Testis (tissue), 3 donors: ENCODE measurements around the gene SPTA1. TPM values are rescaled to one million over a fixed set of nuclear protein-coding genes. Genes with fewer than 3 reads are reported as not detected.

Experiments used
- DNase-seq: peaks from one replicate; pipeline ENCODE4 v3.0.0-alpha.2; 2019
- H3K27ac ChIP-seq, 2 donors: fragments of 200-600 bp; sonication (generic); one replicate each; pipeline ENCODE4 v1.5.1; 2019
- H3K27me3 ChIP-seq: fragments of 200-600 bp; sonication (generic); one replicate; pipeline ENCODE4 v1.5.1; 2019
- H3K36me3 ChIP-seq: fragments of 200-600 bp; sonication (generic); one replicate; pipeline ENCODE4 v1.5.1; 2017; ENCODE audit warnings: low read depth; ENCODE audit errors: missing control alignments
- H3K4me1 ChIP-seq: fragments of 200-600 bp; sonication (generic); one replicate; pipeline ENCODE4 v1.5.1; 2019
- H3K4me3 ChIP-seq, 2 donors: fragments of 200-600 bp; sonication (generic); one replicate each; pipeline ENCODE4 v1.5.1; 2017 to 2019
- H3K9me3 ChIP-seq: fragments of 200-600 bp; sonication (generic); one replicate; pipeline ENCODE4 v1.5.1; 2017
- POLR2A ChIP-seq: fragments of 450-650 bp; IDR thresholded peaks from one replicate; pipeline ENCODE4 v1.6.1; 2017; ENCODE audit warnings: antibody characterized with exemption, mild to moderate bottlenecking, moderate library complexity
- WGBS, 2 donors: methylation state at CpG; one replicate each; pipeline ENCODE4 v1.1.5; 2018; 5-methylcytosine and 5-hydroxymethylcytosine counted together
- intact Hi-C: fragments of 100-400 bp; cut with DNase I; formaldehyde crosslinking; loops from one replicate; pipeline ENCODE4 v1.15.1; 2023; ENCODE audit warnings: low total_unique reads
- polyA plus RNA-seq: library from polyadenylated mRNA; stranded (reverse); fragments of 350-450 nt; fragmentation: Illumina TruSeq; extraction: RNeasy Lipid Tissue Mini Kit (QIAGEN cat#74804); gene quantifications from one replicate; pipeline ENCODE4 v1.2.3, GENCODE V29; 2014; ENCODE audit warnings: low read depth, low replicate concordance; ENCODE audit not compliant: insufficient read depth
- total RNA-seq, 2 donors: library from RNA; depleted of rRNA; stranded (reverse); fragments of >200 nt; gene quantifications; one replicate each; pipeline ENCODE4 v1.2.3, GENCODE V29; 2016
- TF ChIP-seq, protein P1 (sequence below), 3 experiments: fragments of 450-650 bp in 2 of 3; fragments of 200-600 bp in 1 of 3; sonication (generic) in 1 of 3; IDR thresholded peaks; one replicate each; pipeline ENCODE4 v1.5.1; 2016 to 2019; ENCODE audit warnings: antibody characterized with exemption in 3 of 3, mild to moderate bottlenecking in 2 of 3, moderate library complexity in 1 of 3

The SPTA1 gene
- total and polyA plus RNA-seq, 3 donors from 2014 or later: 3.4 to 6.8 (median 4.2) TPM

DNA sequence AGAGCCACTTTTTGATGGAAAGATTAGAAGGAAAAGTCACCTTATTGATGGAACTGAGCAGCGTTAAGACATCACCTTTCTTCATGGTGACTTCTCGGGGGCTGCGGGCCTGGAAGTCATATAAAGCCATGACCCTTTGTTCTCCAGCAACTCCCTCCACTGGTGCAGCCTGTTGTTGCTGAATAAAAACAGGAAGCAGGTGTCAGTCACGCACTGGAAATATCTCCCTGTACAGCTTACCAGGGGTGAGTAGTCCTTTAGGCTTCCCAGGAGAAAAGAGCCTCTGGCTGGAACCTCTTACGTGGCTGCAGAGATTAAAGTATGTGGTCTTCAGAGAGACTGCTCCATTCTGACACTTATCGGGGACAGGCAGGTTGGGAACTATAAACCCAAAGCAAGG, 31.9 kb downstream of the SPTA1 start:
- H3K27me3 ChIP-seq: no peaks in the 10 kb centered on the region
- intact Hi-C loops: no loop called here
- no peak for TF ChIP-seq POLR2A
- TF ChIP-seq, protein P1, sequence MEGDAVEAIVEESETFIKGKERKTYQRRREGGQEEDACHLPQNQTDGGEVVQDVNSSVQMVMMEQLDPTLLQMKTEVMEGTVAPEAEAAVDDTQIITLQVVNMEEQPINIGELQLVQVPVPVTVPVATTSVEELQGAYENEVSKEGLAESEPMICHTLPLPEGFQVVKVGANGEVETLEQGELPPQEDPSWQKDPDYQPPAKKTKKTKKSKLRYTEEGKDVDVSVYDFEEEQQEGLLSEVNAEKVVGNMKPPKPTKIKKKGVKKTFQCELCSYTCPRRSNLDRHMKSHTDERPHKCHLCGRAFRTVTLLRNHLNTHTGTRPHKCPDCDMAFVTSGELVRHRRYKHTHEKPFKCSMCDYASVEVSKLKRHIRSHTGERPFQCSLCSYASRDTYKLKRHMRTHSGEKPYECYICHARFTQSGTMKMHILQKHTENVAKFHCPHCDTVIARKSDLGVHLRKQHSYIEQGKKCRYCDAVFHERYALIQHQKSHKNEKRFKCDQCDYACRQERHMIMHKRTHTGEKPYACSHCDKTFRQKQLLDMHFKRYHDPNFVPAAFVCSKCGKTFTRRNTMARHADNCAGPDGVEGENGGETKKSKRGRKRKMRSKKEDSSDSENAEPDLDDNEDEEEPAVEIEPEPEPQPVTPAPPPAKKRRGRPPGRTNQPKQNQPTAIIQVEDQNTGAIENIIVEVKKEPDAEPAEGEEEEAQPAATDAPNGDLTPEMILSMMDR (IDR thresholded peaks at IDR 0.05): no peak
- WGBS, 2 donors: 60 to 82% methylated on average over 6 of the region's 6 CpGs
- H3K9me3 ChIP-seq: no peaks in the 10 kb centered on the region
- no peak overlapping the region for H3K4me3 ChIP-seq
- no peaks in the 10 kb centered on the region for H3K4me1 ChIP-seq
- no peak overlapping the region for H3K27ac ChIP-seq
- no peaks in the 10 kb centered on the region for H3K36me3 ChIP-seq
- no peak for DNase-seq

DNA sequence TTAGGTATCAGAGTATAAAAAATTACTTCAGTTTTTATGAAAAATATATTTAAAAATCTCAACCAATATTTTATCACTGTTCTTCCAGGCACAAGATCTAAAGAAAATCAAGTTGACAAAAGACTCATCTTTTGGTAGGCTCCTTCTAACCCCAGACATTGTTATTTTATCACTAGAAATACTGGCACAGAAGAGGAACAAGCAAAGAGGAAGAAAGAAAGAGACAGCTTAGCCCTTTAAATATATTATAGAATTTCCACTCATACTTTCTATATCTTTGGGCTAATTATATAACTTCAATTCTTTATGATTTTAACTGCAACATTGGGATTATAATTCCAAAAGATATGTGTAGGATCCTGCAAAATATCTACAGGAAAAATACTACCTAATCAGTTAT, 32.4 kb downstream of the SPTA1 start:
- TF ChIP-seq, protein P1 (IDR thresholded peaks at IDR 0.05): no peak
- TF ChIP-seq POLR2A: no peak
- Histone ChIP-seq H3K9me3 (no peaks in the 10 kb centered on the region), H3K27me3 (no peaks in the 10 kb centered on the region), H3K4me1 (no peaks in the 10 kb centered on the region), H3K27ac (no peak overlapping the region), H3K36me3 (no peaks in the 10 kb centered on the region), H3K4me3 (no peak overlapping the region)
- DNase-seq: no peak
- intact Hi-C loops: no loop called here

DNA sequence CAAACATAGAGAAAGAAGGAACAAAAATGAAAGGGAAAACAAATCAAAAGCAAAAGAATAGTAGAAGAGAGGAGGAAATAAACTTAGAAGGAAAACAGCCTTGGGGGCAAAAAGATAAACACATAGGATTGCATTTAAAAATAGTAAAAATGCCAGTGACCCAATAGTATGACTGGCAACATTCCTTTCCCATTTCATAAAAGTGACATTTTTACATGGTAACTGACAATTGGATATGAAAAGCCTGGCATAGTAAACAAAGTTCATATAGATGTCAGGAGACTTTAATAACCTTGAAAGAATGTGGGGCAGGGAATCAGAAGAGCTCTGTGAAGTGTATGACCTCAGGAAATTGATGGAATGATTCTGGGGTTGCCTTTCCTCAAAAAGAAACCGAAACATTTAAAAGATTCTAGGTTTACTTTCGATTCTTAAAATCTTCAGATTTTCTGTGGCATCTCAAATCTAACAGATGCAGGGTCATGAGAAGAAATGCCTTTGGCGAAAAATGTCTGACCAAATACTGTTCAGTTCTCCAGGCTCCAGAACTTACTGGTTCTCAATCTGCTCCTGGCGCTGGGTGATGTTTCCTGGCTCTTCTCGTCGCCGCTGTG, 33.7 kb downstream of the SPTA1 start:
- WGBS, 2 donors: 81 to 84% methylated on average over 7 of the region's 7 CpGs
- Histone ChIP-seq H3K36me3 (no peaks in the 10 kb centered on the region), H3K4me3 (no peak overlapping the region), H3K27ac (no peak overlapping the region), H3K9me3 (no peaks in the 10 kb centered on the region), H3K27me3 (no peaks in the 10 kb centered on the region), H3K4me1 (peaks cover 4% of the 10 kb centered on the region)
- TF ChIP-seq POLR2A: no peak
- TF ChIP-seq, protein P1 (IDR thresholded peaks at IDR 0.05): no peak
- intact Hi-C loops: no loop called here
- no peak for DNase-seq

DNA sequence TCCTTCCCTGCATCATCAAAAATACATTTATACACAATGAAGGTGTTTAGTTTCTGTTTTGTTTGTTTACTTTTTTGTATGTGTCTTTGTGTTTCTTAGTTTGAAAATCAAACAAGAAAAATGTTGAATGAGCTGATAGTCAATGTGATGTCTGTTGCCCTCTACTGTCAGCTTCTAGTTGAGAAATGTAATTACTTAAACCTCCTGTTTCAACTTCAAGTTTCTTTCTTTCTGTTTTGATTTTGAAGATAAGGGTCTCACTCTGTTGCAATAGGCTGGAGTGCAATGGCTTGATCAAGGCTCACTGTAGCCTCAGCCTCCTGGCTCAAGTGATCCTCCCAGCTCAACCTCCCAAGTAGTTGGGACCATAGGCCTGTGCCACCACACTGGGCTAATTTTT, 37.5 kb downstream of the SPTA1 start:
- Histone ChIP-seq H3K27me3 (no peaks in the 10 kb centered on the region), H3K4me1 (peaks cover 11% of the 10 kb centered on the region), H3K4me3 (no peak overlapping the region), H3K27ac (no peak overlapping the region), H3K9me3 (no peaks in the 10 kb centered on the region), H3K36me3 (no peaks in the 10 kb centered on the region)
- TF ChIP-seq, protein P1 (IDR thresholded peaks at IDR 0.05): no peak
- no peak for TF ChIP-seq POLR2A
- intact Hi-C loops: no loop called here
- DNase-seq: no peak

DNA sequence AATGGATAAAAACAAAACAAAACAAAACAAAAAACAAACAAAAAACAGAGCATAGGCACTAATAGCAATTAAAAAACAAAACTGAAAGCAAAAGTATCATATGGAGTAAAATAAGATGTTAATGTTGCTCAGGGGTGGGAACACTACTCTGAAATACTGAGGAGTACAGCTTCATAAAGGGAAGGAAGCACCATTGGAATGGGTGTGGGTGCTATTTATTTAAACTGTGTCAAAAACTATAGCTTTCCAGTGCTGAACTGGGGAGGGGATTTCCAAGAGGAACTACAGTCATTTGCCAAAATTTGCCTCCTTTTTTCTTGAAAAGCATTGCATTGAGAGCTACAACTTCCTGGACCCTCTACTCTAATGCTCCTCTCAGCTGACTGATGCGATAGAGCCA, 40.0 kb downstream of the SPTA1 start:
- TF ChIP-seq, protein P1 (IDR thresholded peaks at IDR 0.05): no peak
- TF ChIP-seq POLR2A: no peak
- H3K4me3 ChIP-seq: no peak overlapping the region
- 66 to 78% methylated on average over 1 of the region's 1 CpG for WGBS, 2 donors
- H3K36me3 ChIP-seq: no peaks in the 10 kb centered on the region
- H3K4me1 ChIP-seq: peaks cover 11% of the 10 kb centered on the region
- peak overlapping the region; percentile 41 to 53 for H3K27ac ChIP-seq
- intact Hi-C loops: no loop called here
- no peak for DNase-seq
- H3K9me3 ChIP-seq: no peaks in the 10 kb centered on the region
- no peaks in the 10 kb centered on the region for H3K27me3 ChIP-seq
